Coronary artery (tissue), 2 donors: Measurements from ENCODE around the gene CAMTA1.

ENCODE experiments used
- DNase-seq: peaks from one replicate; pipeline ENCODE4 v3.0.0-alpha.2; 2017; ENCODE audit warnings: low spot score
- H3K27ac ChIP-seq, 2 donors: fragments of 200-600 bp; sonication (generic); one replicate each; pipeline ENCODE4 v1.5.1; 2016 to 2019
- H3K4me3 ChIP-seq: fragments of 200-600 bp; sonication (generic); 2 replicates; pipeline ENCODE4 v1.5.1; 2016; ENCODE audit warnings: mild to moderate bottlenecking, moderate library complexity
- TF ChIP-seq, protein P1 (sequence below): fragments of 200-600 bp; sonication (generic); IDR thresholded peaks from one replicate; pipeline ENCODE4 v1.5.1; 2019; ENCODE audit warnings: antibody characterized with exemption

The CAMTA1 gene

DNA sequence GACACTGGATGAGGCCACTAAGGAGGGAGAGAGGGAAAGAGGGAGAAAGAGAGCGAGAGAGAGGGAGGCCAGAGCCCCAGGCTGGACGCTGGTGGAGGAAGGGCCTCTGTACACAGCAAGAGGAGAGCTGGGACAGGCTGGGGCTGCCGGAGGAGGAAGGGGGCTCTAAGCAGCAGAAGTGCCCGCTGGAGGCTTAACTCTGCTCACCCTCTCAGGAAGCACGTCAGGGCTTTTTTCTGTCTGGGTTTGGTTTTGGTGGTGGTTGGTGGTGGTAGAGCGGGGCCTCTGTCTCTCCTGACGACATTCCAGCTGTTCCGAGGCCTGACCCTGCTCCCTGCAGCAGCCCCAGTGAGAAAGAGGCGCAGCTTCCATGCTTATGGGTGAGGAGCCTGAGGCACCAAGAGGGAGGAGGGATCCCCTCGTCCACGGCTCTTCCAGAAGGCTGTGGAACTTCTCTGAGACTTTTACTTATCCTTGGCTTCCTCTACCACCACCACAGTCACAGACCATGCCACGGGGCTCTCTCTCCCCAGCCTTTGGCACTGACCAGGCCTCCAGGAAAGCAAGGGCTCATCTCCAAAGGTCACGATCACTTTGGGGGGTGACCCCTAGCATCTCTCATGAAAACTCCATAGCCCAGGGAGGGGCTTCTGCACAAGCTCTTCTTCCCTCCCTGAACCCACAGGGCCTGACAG lies 849.4 kb downstream of the CAMTA1 start:
- Histone ChIP-seq H3K4me3 (no peak overlapping the region), H3K27ac (no peak overlapping the region)
- TF ChIP-seq, protein P1, sequence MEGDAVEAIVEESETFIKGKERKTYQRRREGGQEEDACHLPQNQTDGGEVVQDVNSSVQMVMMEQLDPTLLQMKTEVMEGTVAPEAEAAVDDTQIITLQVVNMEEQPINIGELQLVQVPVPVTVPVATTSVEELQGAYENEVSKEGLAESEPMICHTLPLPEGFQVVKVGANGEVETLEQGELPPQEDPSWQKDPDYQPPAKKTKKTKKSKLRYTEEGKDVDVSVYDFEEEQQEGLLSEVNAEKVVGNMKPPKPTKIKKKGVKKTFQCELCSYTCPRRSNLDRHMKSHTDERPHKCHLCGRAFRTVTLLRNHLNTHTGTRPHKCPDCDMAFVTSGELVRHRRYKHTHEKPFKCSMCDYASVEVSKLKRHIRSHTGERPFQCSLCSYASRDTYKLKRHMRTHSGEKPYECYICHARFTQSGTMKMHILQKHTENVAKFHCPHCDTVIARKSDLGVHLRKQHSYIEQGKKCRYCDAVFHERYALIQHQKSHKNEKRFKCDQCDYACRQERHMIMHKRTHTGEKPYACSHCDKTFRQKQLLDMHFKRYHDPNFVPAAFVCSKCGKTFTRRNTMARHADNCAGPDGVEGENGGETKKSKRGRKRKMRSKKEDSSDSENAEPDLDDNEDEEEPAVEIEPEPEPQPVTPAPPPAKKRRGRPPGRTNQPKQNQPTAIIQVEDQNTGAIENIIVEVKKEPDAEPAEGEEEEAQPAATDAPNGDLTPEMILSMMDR = no peak
- DNase-seq = no peak

DNA sequence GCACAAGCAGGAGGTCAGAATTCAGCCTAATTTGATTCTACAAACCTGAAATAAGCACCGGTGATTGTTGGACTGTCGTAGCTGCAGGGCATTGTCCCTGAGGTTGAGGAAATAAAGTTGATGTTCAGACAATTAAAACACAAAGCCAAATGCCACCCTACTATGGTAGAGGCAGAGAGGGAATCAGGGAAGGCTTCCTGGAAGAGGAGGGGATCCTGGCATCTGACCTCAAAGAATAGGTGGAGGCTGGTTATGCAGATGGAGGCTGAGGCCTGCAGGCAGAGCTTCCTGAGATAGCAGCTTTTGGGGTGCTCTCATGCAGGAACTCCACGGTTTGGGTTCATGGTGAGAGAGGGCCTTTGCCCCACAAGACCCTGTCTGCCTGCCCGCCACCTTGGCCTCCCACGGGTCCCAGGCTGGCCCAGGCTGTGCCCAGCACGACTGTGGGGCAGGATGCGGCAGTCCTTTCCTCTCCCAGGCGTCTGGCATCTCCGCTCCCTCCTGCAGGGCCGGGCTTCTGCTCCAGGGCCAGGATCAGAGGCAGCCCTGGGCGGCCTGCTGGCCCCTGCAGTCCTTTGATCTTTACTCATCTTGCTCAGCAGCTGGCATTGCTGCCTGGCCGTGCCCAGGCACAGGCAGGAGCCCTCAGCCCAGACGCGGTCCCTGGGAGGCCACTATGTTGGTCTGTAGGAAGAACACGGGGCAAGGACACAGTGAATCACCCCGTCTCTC lies 851.7 kb downstream of the CAMTA1 start:
- no peak overlapping the region for H3K4me3 ChIP-seq
- TF ChIP-seq, protein P1 = no peak
- no peak for DNase-seq
- no peak overlapping the region for H3K27ac ChIP-seq

DNA sequence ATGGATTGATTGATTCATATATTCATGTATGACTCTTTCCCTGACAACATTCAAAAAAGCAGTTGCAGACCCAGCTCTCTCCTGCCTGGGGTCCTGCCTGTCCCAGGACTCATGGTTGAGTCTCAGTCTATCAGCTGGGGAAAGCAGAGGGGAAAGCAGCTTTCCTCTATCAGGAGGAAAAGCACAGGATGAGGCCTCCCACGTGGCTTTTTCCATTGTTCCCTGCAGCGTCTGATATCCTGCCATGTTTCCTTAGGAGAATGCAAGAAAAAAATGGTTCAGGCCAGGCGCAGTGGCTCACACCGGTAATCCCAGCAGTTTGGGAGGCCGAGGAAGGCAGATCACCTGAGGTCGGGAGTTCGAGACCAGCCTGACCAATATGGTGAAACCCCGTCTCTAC lies 852.8 kb downstream of the CAMTA1 start:
- Histone ChIP-seq H3K4me3 (no peak overlapping the region), H3K27ac (no peak overlapping the region)
- TF ChIP-seq, protein P1 = no peak
- no peak for DNase-seq

DNA sequence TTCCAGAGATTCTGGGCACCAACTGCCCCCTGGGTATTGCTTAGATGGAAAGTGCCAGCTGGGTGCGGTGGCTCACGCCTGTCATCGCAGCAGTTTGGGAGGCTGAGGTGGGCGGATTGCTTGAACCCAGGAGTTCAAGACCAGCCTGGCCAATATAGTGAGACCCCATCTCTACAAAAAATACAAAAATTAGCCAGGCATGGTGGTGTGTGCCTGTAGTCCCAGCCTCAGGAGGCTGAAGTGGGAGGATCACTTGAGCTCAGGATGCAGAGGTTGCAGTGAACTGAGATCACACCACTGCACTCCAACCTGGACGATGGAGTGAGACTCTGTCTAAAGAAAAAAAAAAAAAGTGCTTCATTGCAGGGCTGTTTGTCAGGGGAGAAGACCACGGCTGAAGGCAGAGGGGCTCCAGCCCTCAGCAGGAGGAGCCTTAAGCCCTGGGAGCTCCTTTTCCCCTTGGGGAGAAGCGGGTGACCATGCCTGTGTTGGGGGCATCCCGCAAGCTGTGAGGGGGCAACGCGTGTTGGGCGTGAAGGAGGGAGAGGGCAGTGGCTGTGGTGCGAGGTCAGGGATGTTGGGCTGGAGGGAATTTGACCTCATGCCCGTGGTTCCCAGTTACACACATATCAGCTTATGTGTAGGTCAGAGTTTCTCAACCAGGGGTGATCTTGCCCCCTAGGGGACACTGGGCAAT lies 854.3 kb downstream of the CAMTA1 start:
- no peak for DNase-seq
- TF ChIP-seq, protein P1 = no peak
- Histone ChIP-seq H3K4me3 (no peak overlapping the region), H3K27ac (no peak overlapping the region)

DNA sequence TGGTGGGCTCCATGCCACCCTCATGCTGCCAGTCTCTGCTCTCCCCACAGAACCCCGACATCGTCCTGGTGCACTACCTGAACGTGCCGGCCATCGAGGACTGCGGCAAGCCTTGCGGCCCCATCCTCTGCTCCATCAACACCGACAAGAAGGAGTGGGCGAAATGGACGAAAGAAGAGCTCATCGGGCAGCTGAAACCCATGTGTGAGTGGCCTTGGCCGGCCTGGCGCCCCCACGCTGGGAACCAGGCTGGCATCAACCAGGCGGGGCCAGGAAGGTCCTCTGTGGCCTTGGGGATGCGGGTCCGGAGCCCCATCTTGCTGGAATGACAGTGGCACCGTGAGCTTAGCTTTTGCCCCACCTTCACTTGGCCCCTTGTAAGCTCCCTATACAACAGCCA lies 855.1 kb downstream of the CAMTA1 start:
- no peak overlapping the region for H3K27ac ChIP-seq
- no peak for DNase-seq
- H3K4me3 ChIP-seq = no peak overlapping the region
- TF ChIP-seq, protein P1 = no peak

DNA sequence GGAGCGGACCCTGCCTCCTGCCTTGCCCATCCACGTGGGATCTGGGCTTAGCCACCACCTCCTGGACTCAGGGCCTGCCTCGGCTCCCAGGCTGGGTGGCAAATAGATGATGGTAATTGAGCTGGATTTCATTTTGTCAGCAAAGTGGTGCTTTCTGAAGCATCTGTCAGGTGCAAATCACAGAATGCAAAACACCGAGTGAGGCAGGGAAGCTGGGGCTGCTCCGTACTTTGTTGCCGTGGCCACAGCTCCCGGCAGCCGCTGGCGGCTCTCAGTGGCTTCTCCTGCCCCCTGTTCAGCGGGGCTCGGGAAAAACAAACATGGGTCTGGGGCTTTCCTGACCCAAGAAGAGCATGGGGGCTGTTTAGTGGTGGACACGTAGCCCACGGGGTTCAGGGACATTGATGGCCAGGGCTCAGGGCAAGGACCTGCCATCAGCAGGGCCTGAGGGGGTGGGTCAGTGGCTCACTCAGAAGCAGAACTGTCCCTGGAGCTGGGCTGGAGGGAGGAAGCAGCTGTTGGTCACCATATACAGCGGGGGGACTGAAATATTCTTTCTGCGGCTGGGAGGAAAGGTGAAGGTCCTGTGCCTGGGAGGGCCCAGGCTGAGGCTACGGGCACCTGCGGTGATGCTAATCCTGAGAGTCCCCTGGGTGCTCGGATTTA lies 855.8 kb downstream of the CAMTA1 start:
- Histone ChIP-seq H3K27ac (no peak overlapping the region), H3K4me3 (no peak overlapping the region)
- TF ChIP-seq, protein P1 = no peak
- no peak for DNase-seq
